Stomach (tissue), 4 donors: ENCODE measurements around the gene BICD1.

Experiments
- POLR2A ChIP-seq, 4 donors: fragments of 450-650 bp; IDR thresholded peaks; one replicate each; pipeline ENCODE4 v1.6.1; 2016; ENCODE audit warnings: antibody characterized with exemption in 4 of 4, control low read depth in 2 of 4, mild to moderate bottlenecking in 1 of 4, moderate library complexity in 1 of 4
- POLR2AphosphoS5 ChIP-seq, 3 donors: sonication (generic); formaldehyde crosslinking; IDR thresholded peaks; one replicate each; pipeline ENCODE4 v1.6.1; 2016; ENCODE audit warnings: antibody characterized with exemption in 3 of 3
- TF ChIP-seq, protein P1 (sequence below), 7 experiments: fragments of 450-650 bp in 4 of 7; fragments of 200-600 bp in 3 of 7; sonication (generic) in 3 of 7; IDR thresholded peaks; one replicate each; pipeline ENCODE4 v1.5.1; 2016 to 2019; ENCODE audit warnings: antibody characterized with exemption in 7 of 7, control low read depth in 2 of 7, mild to moderate bottlenecking in 1 of 7

GRCh38 chr12:32198555-32198954, 91.9 kb downstream of the BICD1 start:
- TF ChIP-seq, protein P1, sequence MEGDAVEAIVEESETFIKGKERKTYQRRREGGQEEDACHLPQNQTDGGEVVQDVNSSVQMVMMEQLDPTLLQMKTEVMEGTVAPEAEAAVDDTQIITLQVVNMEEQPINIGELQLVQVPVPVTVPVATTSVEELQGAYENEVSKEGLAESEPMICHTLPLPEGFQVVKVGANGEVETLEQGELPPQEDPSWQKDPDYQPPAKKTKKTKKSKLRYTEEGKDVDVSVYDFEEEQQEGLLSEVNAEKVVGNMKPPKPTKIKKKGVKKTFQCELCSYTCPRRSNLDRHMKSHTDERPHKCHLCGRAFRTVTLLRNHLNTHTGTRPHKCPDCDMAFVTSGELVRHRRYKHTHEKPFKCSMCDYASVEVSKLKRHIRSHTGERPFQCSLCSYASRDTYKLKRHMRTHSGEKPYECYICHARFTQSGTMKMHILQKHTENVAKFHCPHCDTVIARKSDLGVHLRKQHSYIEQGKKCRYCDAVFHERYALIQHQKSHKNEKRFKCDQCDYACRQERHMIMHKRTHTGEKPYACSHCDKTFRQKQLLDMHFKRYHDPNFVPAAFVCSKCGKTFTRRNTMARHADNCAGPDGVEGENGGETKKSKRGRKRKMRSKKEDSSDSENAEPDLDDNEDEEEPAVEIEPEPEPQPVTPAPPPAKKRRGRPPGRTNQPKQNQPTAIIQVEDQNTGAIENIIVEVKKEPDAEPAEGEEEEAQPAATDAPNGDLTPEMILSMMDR (IDR thresholded peaks at IDR 0.05), result no peak
- TF ChIP-seq POLR2A (IDR thresholded peaks at IDR 0.05) (no peak), POLR2AphosphoS5 (IDR thresholded peaks at IDR 0.05) (no peak)
